H9 (cell line): ENCODE results near the gene TMEM219. TPM values are rescaled to one million over a fixed set of nuclear protein-coding genes. Genes with fewer than 3 reads are reported as not detected.

ENCODE experiments used
- DNase-seq: peaks from one replicate; pipeline ENCODE4 v3.0.0-alpha.2; 2017
- H2AFZ ChIP-seq: one replicate; pipeline ENCODE4 v1.6.1; 2013; ENCODE audit warnings: mild to moderate bottlenecking, low read length, control low read depth, moderate library complexity
- H2AK5ac ChIP-seq: 2 replicates; pipeline ENCODE4 v1.6.1; 2013; ENCODE audit warnings: low read length, control low read depth, mixed read lengths; ENCODE audit not compliant: insufficient read length
- H2BK120ac ChIP-seq: one replicate; pipeline ENCODE4 v1.6.1; 2013; ENCODE audit warnings: low read depth, mild to moderate bottlenecking, low read length, control low read depth, inconsistent platforms; ENCODE audit not compliant: poor library complexity, severe bottlenecking
- H2BK12ac ChIP-seq: 2 replicates; pipeline ENCODE4 v1.6.1; 2013; ENCODE audit warnings: low read length, control low read depth, mixed read lengths, low read depth; ENCODE audit not compliant: insufficient read length
- H2BK15ac ChIP-seq: 2 replicates; pipeline ENCODE4 v1.6.1; 2013; ENCODE audit warnings: low read depth, low read length, control low read depth
- H2BK20ac ChIP-seq: one replicate; pipeline ENCODE4 v1.6.1; 2013; ENCODE audit warnings: low read depth, mild to moderate bottlenecking, low read length, control low read depth, inconsistent platforms; ENCODE audit not compliant: poor library complexity, severe bottlenecking
- H2BK5ac ChIP-seq: 2 replicates; pipeline ENCODE4 v1.6.1; 2013; ENCODE audit warnings: low read length, control low read depth, mixed read lengths; ENCODE audit not compliant: insufficient read length
- H3K14ac ChIP-seq: 2 replicates; pipeline ENCODE4 v1.6.1; 2013; ENCODE audit warnings: low read length, control low read depth; ENCODE audit not compliant: insufficient read depth
- H3K18ac ChIP-seq: 2 replicates; pipeline ENCODE4 v1.6.1; 2013; ENCODE audit warnings: low read depth, mild to moderate bottlenecking, mixed read lengths, low read length, control low read depth; ENCODE audit not compliant: insufficient read length
- H3K23ac ChIP-seq: 2 replicates; pipeline ENCODE4 v1.6.1; 2013; ENCODE audit warnings: low read length, control low read depth, mixed read lengths, low read depth; ENCODE audit not compliant: insufficient read length
- H3K23me2 ChIP-seq: 2 replicates; pipeline ENCODE4 v1.6.1; 2013; ENCODE audit warnings: low read depth, mild to moderate bottlenecking, mixed read lengths, low read length, control low read depth; ENCODE audit not compliant: insufficient read length, poor library complexity, severe bottlenecking
- H3K27ac ChIP-seq: 2 replicates; pipeline ENCODE4 v1.5.1; 2013; ENCODE audit warnings: low read length, control low read depth, mixed read lengths, low read depth; ENCODE audit not compliant: insufficient read length
- H3K27me3 ChIP-seq: 2 replicates; pipeline ENCODE4 v1.6.1; 2013; ENCODE audit warnings: low read length, control low read depth, inconsistent platforms; ENCODE audit not compliant: insufficient read depth
- H3K4ac ChIP-seq: 2 replicates; pipeline ENCODE4 v1.6.1; 2013; ENCODE audit warnings: low read depth, mild to moderate bottlenecking, control low read depth, inconsistent platforms, low read length, moderate library complexity
- H3K4me1 ChIP-seq: 2 replicates; pipeline ENCODE4 v1.6.1; 2013; ENCODE audit warnings: low read length, control low read depth, inconsistent platforms; ENCODE audit not compliant: insufficient read depth
- H3K4me2 ChIP-seq: 2 replicates; pipeline ENCODE4 v1.6.1; 2013; ENCODE audit warnings: low read length, control low read depth, mixed read lengths; ENCODE audit not compliant: insufficient read length, insufficient read depth
- H3K56ac ChIP-seq: 2 replicates; pipeline ENCODE4 v1.6.1; 2013; ENCODE audit warnings: low read depth, mild to moderate bottlenecking, mixed read lengths, low read length, control low read depth; ENCODE audit not compliant: insufficient read length
- H3K79me1 ChIP-seq: 2 replicates; pipeline ENCODE4 v1.6.1; 2013; ENCODE audit warnings: low read depth, mild to moderate bottlenecking, moderate library complexity, low read length, control low read depth, inconsistent platforms; ENCODE audit not compliant: insufficient read depth, poor library complexity, severe bottlenecking
- H3K79me2 ChIP-seq: 2 replicates; pipeline ENCODE4 v1.6.1; 2013; ENCODE audit warnings: low read length, control low read depth, inconsistent platforms; ENCODE audit not compliant: insufficient read depth
- H3K9ac ChIP-seq: 2 replicates; pipeline ENCODE4 v1.6.1; 2013; ENCODE audit warnings: low read length, control low read depth, mixed read lengths; ENCODE audit not compliant: insufficient read length; ENCODE audit errors: extremely low read depth
- H3K9me3 ChIP-seq: one replicate; pipeline ENCODE4 v1.6.1; 2013; ENCODE audit warnings: low read depth, low read length, inconsistent platforms; ENCODE audit not compliant: control insufficient read depth
- H3T11ph ChIP-seq: one replicate; pipeline ENCODE4 v1.6.1; 2013; ENCODE audit warnings: mild to moderate bottlenecking, low read length, control low read depth, inconsistent platforms
- H4K20me1 ChIP-seq: one replicate; pipeline ENCODE4 v1.6.1; 2013; ENCODE audit not compliant: control insufficient read depth, insufficient read length, insufficient read depth
- H4K5ac ChIP-seq: 2 replicates; pipeline ENCODE4 v1.6.1; 2013; ENCODE audit warnings: low read depth, mild to moderate bottlenecking, mixed read lengths, low read length, control low read depth; ENCODE audit not compliant: insufficient read length
- H4K8ac ChIP-seq: replicated peaks from 2 replicates; pipeline ENCODE4 v1.6.1; 2013; ENCODE audit warnings: low read length, control low read depth, mixed read lengths, low read depth; ENCODE audit not compliant: insufficient read length
- H4K91ac ChIP-seq: 2 replicates; pipeline ENCODE4 v1.6.1; 2013; ENCODE audit warnings: low read depth, mild to moderate bottlenecking, moderate library complexity, mixed read lengths, low read length, control low read depth; ENCODE audit not compliant: insufficient read length
- H3K27ac Mint-ChIP-seq, 3 experiments: 2 replicates in 2 of 3; 3 replicates in 1 of 3; pipeline ENCODE4 v1.8.0; 2020 to 2021; ENCODE audit warnings: mixed read lengths in 3 of 3, mild to moderate bottlenecking in 1 of 3, moderate library complexity in 1 of 3
- H3K27me3 Mint-ChIP-seq: 2 replicates; pipeline ENCODE4 v1.8.0; 2021; ENCODE audit warnings: low read depth, mild to moderate bottlenecking, moderate library complexity, mixed read lengths
- H3K36me3 Mint-ChIP-seq, 3 experiments: 2 replicates in 2 of 3; 3 replicates in 1 of 3; pipeline ENCODE4 v1.8.0; 2020 to 2021; ENCODE audit warnings: low read depth in 3 of 3, mixed read lengths in 3 of 3; ENCODE audit not compliant: insufficient read depth in 1 of 3
- H3K4me1 Mint-ChIP-seq, 2 experiments: 2 replicates each; pipeline ENCODE4 v1.8.0; 2020; ENCODE audit warnings: mixed read lengths in 2 of 2
- H3K4me3 Mint-ChIP-seq, 2 experiments: 2 replicates in 1 of 2; 3 replicates in 1 of 2; pipeline ENCODE4 v1.8.0; 2020 to 2021; ENCODE audit warnings: mild to moderate bottlenecking in 2 of 2, mixed read lengths in 2 of 2, moderate library complexity in 1 of 2
- H3K9me3 Mint-ChIP-seq, 2 experiments: 2 replicates in 1 of 2; 3 replicates in 1 of 2; pipeline ENCODE4 v1.8.0; 2020; ENCODE audit warnings: mild to moderate bottlenecking in 2 of 2, mixed read lengths in 2 of 2, moderate library complexity in 1 of 2
- WGBS: extraction: QIAGEN DNeasy Blood & Tissue Kit; methylation state at CpG from one replicate; pipeline ENCODE4 v1.1.7; 2013; ENCODE audit warnings: missing lambda C conversion rate, low lambda C conversion rate, mixed read lengths; ENCODE audit not compliant: insufficient read length; ENCODE audit errors: extremely low coverage; 5-methylcytosine and 5-hydroxymethylcytosine counted together
- total RNA-seq: library from RNA; stranded (reverse); gene quantifications from 2 replicates; pipeline ENCODE4 v1.2.1, GENCODE V29; 2021
- TF ChIP-seq, protein P1 (sequence below): fragments of 200-600 bp; sonication (generic); conservative IDR thresholded peaks from 3 replicates; pipeline ENCODE4 v1.8.0; 2021; ENCODE audit warnings: antibody characterized with exemption, mild to moderate bottlenecking

TMEM219 gene
- total RNA-seq, 1 experiment from 2014 or later: 89.1 TPM

DNA sequence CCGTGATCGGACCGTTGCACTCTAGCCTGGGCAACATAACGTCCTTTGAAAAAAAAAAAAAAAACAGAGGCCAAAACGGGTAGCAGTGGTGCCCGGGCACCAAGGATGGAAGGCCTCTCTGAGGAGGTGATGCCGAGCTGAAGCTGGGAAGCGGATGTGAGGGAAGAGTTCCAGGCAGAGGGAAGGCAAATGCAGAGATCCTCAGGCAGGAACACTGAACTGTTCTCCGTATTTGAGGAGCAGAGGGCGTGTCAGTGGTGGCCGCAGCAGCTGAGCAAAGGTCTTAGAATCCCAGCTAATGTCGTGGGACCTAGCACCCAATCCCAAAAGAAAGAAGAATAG is 35.2 kb upstream of the TMEM219 start:
- Histone ChIP-seq H3K4me2 (peak overlapping the region; percentile 85), H3K14ac (peak overlapping the region; percentile 92; the same call in 1 of the 2 replicates), H2AK5ac (no peak overlapping the region), H3K56ac (no peak overlapping the region), H3K23me2 (peaks cover 20% of the 10 kb centered on the region), H4K5ac (peak overlapping the region; percentile 56), H2BK15ac (no peak overlapping the region), H3K4me1 (peaks cover 8% of the 10 kb centered on the region; the same call in 1 of the 2 replicates), H2BK5ac (no peak overlapping the region), H2BK120ac (peak overlapping the region; percentile 51), H3K79me2 (no peaks in the 10 kb centered on the region), H3K4ac (no peak overlapping the region), H3K9me3 (no peaks in the 10 kb centered on the region), H3K18ac (peak overlapping the region; percentile 92), H2AFZ (no peak overlapping the region), H2BK12ac (no peak overlapping the region), H4K91ac (no peak overlapping the region), H3K27me3 (no peaks in the 10 kb centered on the region), H3K23ac (no peak overlapping the region), H3K79me1 (no peaks in the 10 kb centered on the region), H4K20me1 (no peaks in the 10 kb centered on the region), H2BK20ac (no peak overlapping the region), H3T11ph (no peak overlapping the region), H4K8ac (peak overlapping the region; percentile 30), H3K9ac (peak overlapping the region; percentile 91), H3K27ac (no peak overlapping the region)
- Mint-ChIP-seq H3K27me3 (no peaks in the 10 kb centered on the region), H3K4me1 (peaks cover 21 to 30% of the 10 kb centered on the region in 2 experiments), H3K36me3 (peaks cover 2 to 15% (median 8%) of the 10 kb centered on the region in 3 experiments; a peak in 6 of 7 replicates), H3K27ac (peak overlapping the region; percentile 93 to 98 (median 98); a peak in 4 of 7 replicates), H3K9me3 (no peaks in the 10 kb centered on the region), H3K4me3 (peak overlapping the region; percentile 89 to 96)
- no peak for DNase-seq
- no CpG with 5 or more reads among the region's 12 CpGs for WGBS
- TF ChIP-seq, protein P1, sequence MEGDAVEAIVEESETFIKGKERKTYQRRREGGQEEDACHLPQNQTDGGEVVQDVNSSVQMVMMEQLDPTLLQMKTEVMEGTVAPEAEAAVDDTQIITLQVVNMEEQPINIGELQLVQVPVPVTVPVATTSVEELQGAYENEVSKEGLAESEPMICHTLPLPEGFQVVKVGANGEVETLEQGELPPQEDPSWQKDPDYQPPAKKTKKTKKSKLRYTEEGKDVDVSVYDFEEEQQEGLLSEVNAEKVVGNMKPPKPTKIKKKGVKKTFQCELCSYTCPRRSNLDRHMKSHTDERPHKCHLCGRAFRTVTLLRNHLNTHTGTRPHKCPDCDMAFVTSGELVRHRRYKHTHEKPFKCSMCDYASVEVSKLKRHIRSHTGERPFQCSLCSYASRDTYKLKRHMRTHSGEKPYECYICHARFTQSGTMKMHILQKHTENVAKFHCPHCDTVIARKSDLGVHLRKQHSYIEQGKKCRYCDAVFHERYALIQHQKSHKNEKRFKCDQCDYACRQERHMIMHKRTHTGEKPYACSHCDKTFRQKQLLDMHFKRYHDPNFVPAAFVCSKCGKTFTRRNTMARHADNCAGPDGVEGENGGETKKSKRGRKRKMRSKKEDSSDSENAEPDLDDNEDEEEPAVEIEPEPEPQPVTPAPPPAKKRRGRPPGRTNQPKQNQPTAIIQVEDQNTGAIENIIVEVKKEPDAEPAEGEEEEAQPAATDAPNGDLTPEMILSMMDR: no peak
